HG03520 (cell line): Measurements from ENCODE around the gene SLC35B2.

Source experiments
- ATAC-seq: cut with Tn5 transposase; IDR thresholded peaks from one replicate; pipeline ENCODE4 v1.9.1; 2021; ENCODE audit warnings: mild to moderate bottlenecking, moderate library complexity; ENCODE audit not compliant: unreplicated experiment

Gene SLC35B2

GRCh38 chr6:44224029-44224964 is 33.0 kb downstream of the SLC35B2 start:
- ATAC-seq, result no peak

- peak; percentile 31 for ATAC-seq
Observed at GRCh38 chr6:44223319-44224028, 33.9 kb downstream of the SLC35B2 start, which contains the start of gene SLC29A1. Gene SLC29A1, plus strand, starts transcription at chr6:44223595. Its CDS starts 3,719 bp downstream, at chr6:44227314.

- ATAC-seq, result no peak
Observed at GRCh38 chr6:44222486-44223318, 34.6 kb downstream of the SLC35B2 start.

GRCh38 chr6:44221961-44222335 is 35.4 kb downstream of the SLC35B2 start:
- ATAC-seq, result no peak

GRCh38 chr6:44221291-44221960 is 35.9 kb downstream of the SLC35B2 start:
- ATAC-seq, result peak; percentile 37

GRCh38 chr6:44220913-44221290 is 36.4 kb downstream of the SLC35B2 start:
- no peak for ATAC-seq

GRCh38 chr6:44219815-44220784 is 37.2 kb downstream of the SLC35B2 start:
- no peak for ATAC-seq

GRCh38 chr6:44219053-44219814 is 38.1 kb downstream of the SLC35B2 start:
- peak; percentile 57 for ATAC-seq

GRCh38 chr6:44217332-44218143 is 39.8 kb downstream of the SLC35B2 start:
- no peak for ATAC-seq

GRCh38 chr6:44216677-44217331 is 40.5 kb downstream of the SLC35B2 start, which contains the start of gene MYMX:
Gene MYMX, plus strand, starts transcription at chr6:44216926. Its CDS starts 546 bp downstream, at chr6:44217472.
- ATAC-seq, result no peak

GRCh38 chr6:44214307-44214706 is 43.0 kb downstream of the SLC35B2 start:
- ATAC-seq, result no peak

GRCh38 chr6:44211284-44211683 is 46.0 kb downstream of the SLC35B2 start:
- no peak for ATAC-seq

GRCh38 chr6:44207966-44208365 is 49.4 kb downstream of the SLC35B2 start:
- no peak for ATAC-seq
